Frontal cortex (tissue), 4 donors: ENCODE results near the gene TPPP. TPM values are rescaled to one million over a fixed set of nuclear protein-coding genes. Genes with fewer than 3 reads are reported as not detected.

Experiments
- DNase-seq, 2 donors: peaks; one replicate each; pipeline ENCODE4 v3.0.0; 2012; ENCODE audit warnings: low spot score in 2 of 2
- FAIRE-seq: peaks from 2 replicates; lab custom pipeline; 2012; peaks lifted over from hg19 to GRCh38; lab: Jason Lieb, UNC
- total RNA-seq: library from RNA; depleted of rRNA; stranded (reverse); fragments of >200 nt; gene quantifications from one replicate; pipeline ENCODE4 v1.2.3, GENCODE V29; 2014
- donor health status: control.
- donor health status: control.
- donor health status: control.

The TPPP gene
- total RNA-seq, 1 donor from 2014 or later = 13.5 TPM

- FAIRE-seq = no peak
Observed at GRCh38 chr5:654071-654778, 38.9 kb downstream of the TPPP start.

GRCh38 chr5:652773-653350 is 40.3 kb downstream of the TPPP start:
- DNase-seq (no peak), FAIRE-seq (no peak)

More at GRCh38 chr5:654071-654778, 38.9 kb downstream of the TPPP start:
- no peak for DNase-seq

DNA sequence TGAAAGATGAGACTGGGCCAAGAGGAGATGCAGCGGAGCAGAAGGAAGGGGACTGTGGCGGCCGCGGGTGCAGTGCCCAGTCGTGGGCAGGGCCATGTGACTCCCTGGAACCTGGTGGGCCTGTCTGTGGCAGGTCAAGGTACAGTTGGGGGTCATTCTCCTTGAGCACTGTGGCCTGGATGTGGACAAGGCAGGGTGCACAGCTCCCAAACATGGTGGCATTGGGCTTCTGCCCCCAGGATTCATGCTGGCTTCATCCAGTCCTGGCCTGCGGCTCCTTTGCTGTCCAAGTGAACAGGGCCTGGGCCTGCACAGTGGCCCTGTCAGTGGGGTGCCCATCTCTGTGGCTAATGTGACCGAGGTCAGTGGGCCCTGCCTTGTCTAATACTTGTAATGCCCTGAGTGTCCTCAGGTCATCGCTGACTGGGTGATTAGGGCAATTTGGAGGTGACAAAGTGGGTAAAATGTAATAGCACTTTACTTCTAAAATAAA is 41.1 kb downstream of the TPPP start:
- DNase-seq (no peak), FAIRE-seq (no peak)

DNA sequence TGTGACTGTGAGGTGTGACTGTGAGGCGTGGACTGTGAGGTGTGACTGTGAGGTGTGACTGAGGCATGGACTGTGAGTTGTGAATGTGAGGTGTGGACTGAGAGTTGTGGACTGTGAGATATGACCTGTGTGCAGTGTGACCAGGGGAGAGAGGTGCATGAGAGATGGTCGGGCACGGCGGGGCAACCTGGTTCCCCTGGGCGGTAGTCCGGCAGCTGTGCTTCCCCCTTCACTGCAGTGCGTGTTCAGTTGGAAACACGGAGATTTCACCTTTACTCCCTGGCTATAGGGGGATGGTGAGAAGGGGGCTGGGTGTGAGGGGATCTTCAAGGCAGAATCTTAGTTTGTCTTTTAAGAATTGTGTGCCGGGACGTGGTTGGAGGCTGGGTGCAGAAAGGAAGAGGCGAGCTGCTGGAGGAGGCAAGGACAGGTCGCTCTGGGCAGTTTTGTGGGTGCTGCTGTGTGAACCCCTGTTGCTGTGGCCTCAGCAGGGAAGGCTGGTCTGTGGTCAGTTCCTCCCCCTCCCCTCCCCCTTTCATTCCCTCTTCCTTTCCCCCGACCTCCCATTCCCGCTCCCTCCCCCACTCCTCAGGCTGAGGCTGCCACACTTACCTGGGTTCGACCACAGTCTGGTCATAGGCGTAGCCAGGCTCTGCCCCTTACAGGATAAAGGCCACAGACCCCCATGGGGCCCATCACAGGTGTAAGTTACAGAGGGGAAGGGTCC is 41.7 kb downstream of the TPPP start:
- FAIRE-seq (no peak), DNase-seq (no peak)

DNA sequence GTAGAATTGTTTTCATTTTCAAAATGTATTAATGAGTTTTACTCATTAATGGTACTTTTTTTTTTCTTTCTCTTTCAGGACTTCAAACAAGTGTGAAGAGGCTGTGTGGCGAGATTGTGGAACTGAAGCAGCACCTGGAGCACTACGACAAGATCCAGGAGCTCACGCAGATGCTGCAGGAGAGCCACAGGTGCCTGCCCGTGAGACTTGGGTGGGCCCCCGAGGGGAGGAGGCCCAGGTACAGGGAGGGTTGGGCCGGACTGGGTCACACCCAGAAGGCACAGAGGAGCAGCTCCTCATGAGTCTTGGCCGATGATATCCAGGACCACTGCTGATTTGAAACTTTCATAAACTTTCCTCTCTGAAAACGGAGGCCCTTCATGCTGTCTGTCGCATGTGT is 45.4 kb downstream of the TPPP start:
- no peak for DNase-seq
- FAIRE-seq = no peak

DNA sequence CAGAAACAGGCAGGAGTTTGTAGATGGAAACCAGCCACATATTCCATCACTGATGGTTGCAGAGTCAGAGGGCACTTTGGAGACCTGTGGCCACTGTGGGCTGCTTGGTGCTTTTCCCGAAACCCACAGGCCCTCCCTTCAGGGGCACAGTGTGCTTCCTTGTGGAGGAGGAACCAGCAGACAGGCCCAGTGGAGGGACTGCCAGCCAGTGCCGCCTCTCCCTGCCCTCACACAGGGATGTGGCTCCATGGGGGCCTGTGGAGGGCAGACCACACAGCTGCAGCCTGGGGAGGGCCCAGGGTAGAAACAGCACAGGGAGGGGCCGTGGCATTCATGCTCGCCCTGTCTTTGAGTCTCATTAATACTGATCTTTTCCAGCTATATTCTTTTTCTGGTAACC is 45.8 kb downstream of the TPPP start:
- DNase-seq (no peak), FAIRE-seq (no peak)

GRCh38 chr5:646396-647201 is 46.6 kb downstream of the TPPP start:
- FAIRE-seq (no peak), DNase-seq (no peak)

DNA sequence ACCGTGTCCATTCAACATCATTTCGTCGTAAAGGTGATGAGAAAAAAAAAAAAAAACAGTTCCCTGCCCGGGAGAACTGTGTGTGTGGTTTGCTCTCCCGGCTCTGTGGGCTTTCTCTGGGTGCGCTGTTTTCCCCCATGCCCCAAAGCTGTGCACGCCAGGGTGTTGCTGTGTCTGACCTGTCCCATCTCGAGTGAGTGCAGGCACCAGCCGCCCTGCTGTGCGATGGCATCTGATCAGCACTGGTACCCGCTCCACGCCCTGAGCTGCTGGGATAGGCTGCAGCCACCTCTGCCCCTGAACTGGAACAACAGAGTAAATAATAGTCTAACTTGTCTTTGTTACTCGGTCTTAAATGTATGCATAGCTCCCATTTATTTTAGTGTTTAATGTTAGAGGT is 47.7 kb downstream of the TPPP start:
- FAIRE-seq (no peak), DNase-seq (no peak)

- no peak for FAIRE-seq
Observed at GRCh38 chr5:644971-645370, 48.2 kb downstream of the TPPP start.

GRCh38 chr5:644509-644908 is 48.6 kb downstream of the TPPP start:
- DNase-seq = no peak
- FAIRE-seq = no peak

More at GRCh38 chr5:644971-645370, 48.2 kb downstream of the TPPP start:
- DNase-seq = no peak

GRCh38 chr5:643811-644271 is 49.3 kb downstream of the TPPP start:
- FAIRE-seq (no peak), DNase-seq (no peak)

DNA sequence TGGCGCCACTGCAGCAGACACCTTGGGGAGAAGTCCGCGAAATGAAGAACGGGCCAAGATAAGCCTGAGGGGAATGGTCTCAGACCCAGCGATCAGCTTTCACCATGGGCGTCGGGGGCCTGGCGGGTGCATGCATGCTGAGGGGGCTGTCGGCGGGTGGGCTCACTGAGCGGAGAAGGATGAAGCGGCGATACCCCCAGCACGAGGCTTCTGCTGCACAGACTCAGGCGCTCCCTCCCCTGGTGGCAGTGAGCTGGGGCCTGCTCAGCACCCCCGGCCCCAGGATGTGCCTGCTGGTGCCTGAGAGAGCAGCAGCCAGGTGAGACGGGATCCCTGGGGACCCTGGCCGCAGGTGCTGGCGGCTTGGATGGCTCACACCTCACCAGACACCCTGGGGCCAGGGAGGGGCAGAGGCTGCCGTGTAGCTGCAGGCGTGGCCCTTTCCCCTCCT is 49.8 kb downstream of the TPPP start:
- FAIRE-seq (no peak), DNase-seq (no peak)

GRCh38 chr5:642481-642880 is 50.7 kb downstream of the TPPP start:
- FAIRE-seq = no peak
- no peak for DNase-seq

GRCh38 chr5:641331-641765 is 51.8 kb downstream of the TPPP start:
- DNase-seq (no peak), FAIRE-seq (no peak)

GRCh38 chr5:640461-641330 is 52.5 kb downstream of the TPPP start:
- no peak for FAIRE-seq
- no peak for DNase-seq

DNA sequence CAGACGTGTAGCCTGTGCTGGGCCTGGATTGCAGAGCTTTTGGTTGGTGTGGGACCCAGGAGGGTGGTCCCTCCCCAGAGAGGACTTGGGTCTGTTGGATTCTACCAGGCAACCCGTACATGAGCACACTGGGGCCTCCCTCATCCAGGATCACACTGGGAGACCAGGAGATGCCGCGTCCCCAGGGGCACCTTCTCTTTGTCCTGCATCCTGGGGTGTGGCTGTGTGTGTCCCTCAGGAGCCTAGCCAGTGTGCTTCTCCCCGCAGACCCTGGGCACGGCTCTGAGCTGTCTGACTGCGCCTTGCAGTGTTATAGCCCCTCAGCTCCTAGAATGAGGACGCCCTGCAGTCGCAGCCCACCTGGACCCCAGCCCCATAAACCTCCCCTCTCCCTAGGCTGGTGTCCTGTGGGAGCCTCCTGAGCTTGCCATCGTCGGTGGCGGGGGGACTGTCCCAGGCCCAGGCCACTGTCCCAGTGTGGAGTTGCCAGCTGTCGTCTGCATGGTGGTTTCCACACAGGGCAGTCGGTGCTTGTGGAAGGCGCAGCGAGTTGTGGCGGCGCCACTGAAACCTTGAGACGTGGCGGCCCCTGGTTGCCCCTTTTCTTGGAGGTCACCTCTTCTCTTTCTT is 53.5 kb downstream of the TPPP start:
- FAIRE-seq (no peak), DNase-seq (no peak)

DNA sequence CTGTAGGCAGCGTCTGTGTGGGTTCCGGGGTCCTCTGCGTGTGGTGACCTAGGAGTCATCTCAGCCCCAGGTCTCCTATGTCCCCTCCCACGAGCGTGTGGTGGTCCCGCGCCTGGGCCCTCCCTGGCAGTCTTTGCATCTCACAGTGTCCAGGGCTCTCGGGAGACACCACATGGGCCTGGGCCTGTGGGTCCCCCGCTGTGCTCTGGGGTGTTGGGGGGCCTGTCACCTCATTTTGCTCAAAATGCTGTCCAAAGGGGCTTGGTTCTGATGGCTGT is 54.0 kb downstream of the TPPP start:
- DNase-seq = no peak
- no peak for FAIRE-seq

- DNase-seq (no peak), FAIRE-seq (no peak)
Observed at GRCh38 chr5:638501-639252, 54.5 kb downstream of the TPPP start.
